Measurements from ENCODE around the gene GLRX.
"Not testable (repeated sequence)": the region's sequence is repeated elsewhere in the genome, so short reads cannot be mapped to it uniquely, and the experiment has no call there.

The GLRX gene

GRCh38 chr5:95851141-95851540 is 28.6 kb upstream of the GLRX start:
- DNase-seq, result not testable (repeated sequence)

GRCh38 chr5:95850391-95850894 is 27.9 kb upstream of the GLRX start:
- no peak for DNase-seq

- DNase-seq, result no peak
These were observed 26.2 kb upstream of the GLRX start for GRCh38 chr5:95848701-95849100.

GRCh38 chr5:95847261-95847592 is 24.7 kb upstream of the GLRX start:
- DNase-seq, result no peak

GRCh38 chr5:95846554-95847260 is 24.2 kb upstream of the GLRX start:
- DNase-seq, result peak; percentile 81

GRCh38 chr5:95845391-95845790 is 22.9 kb upstream of the GLRX start:
- no peak for DNase-seq

- no peak for DNase-seq
These were observed 21.3 kb upstream of the GLRX start for GRCh38 chr5:95843733-95844223.

- peak; percentile 76 for DNase-seq
These were observed 20.5 kb upstream of the GLRX start for GRCh38 chr5:95842854-95843544.

- DNase-seq, result no peak
These were observed 19.6 kb upstream of the GLRX start for GRCh38 chr5:95841914-95842812.

GRCh38 chr5:95840956-95841705 is 18.6 kb upstream of the GLRX start:
- no peak for DNase-seq

- DNase-seq, result no peak
These were observed 17.1 kb upstream of the GLRX start for GRCh38 chr5:95839658-95840057.

GRCh38 chr5:95838556-95838955 is 16.0 kb upstream of the GLRX start:
- no peak for DNase-seq

- DNase-seq, result no peak
These were observed 15.5 kb upstream of the GLRX start for GRCh38 chr5:95838001-95838520.

- no peak for DNase-seq
These were observed 15.0 kb upstream of the GLRX start for GRCh38 chr5:95837492-95837891.

GRCh38 chr5:95836971-95837370 is 14.4 kb upstream of the GLRX start:
- DNase-seq, result not testable (repeated sequence)

GRCh38 chr5:95836544-95836943 is 14.0 kb upstream of the GLRX start:
- DNase-seq, result no peak

GRCh38 chr5:95835682-95836385 is 13.3 kb upstream of the GLRX start:
- DNase-seq, result peak; percentile 44

GRCh38 chr5:95832664-95833063 is 10.1 kb upstream of the GLRX start:
- DNase-seq, result no peak

- no peak for DNase-seq
These were observed 7.7 kb upstream of the GLRX start for GRCh38 chr5:95830226-95830625.

- DNase-seq, result no peak
These were observed 5.3 kb upstream of the GLRX start for GRCh38 chr5:95827892-95828246.
